ENCODE data around the gene CHSY1. TPM values are rescaled to one million over a fixed set of nuclear protein-coding genes. Genes with fewer than 3 reads are reported as not detected.

The CHSY1 gene
- total RNA-seq, 4 donors from 2014 or later: 13.3 to 31.6 (median 19.6) TPM

DNA sequence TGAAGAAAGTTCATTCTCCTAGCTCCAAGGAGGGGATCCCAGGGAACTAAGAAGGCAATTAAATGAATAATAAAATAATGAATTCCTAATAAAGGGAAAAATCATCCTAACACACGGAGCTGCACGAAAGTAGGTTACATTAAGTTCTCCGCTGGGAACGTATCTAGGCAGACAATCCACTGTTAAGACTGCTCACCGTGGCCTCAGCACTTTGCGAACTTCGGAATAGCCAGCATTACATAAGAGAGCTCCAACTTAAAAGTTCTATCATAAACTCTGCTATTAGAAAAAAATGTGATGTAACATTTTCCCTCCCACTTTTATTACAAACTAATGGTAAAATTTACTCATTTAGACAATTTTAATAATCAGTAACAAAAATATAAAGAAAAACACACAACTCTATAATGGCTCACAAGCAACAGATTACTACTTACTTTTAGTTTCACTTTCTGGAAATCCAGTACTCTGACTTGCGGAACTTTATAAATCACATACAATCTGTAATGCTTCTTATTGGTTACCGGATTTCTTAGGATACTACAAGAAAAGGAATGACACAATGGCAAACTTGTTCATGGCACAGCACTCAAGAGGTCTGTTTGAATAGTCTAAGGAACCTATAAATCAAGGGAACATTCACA is 34.7 kb upstream of the CHSY1 start:
- no peak for TF ChIP-seq POLR2A (IDR thresholded peaks at IDR 0.05; ENCODE audit: low read depth)
- TF ChIP-seq EP300 (IDR thresholded peaks at IDR 0.05): no peak
- TF ChIP-seq, protein P1, sequence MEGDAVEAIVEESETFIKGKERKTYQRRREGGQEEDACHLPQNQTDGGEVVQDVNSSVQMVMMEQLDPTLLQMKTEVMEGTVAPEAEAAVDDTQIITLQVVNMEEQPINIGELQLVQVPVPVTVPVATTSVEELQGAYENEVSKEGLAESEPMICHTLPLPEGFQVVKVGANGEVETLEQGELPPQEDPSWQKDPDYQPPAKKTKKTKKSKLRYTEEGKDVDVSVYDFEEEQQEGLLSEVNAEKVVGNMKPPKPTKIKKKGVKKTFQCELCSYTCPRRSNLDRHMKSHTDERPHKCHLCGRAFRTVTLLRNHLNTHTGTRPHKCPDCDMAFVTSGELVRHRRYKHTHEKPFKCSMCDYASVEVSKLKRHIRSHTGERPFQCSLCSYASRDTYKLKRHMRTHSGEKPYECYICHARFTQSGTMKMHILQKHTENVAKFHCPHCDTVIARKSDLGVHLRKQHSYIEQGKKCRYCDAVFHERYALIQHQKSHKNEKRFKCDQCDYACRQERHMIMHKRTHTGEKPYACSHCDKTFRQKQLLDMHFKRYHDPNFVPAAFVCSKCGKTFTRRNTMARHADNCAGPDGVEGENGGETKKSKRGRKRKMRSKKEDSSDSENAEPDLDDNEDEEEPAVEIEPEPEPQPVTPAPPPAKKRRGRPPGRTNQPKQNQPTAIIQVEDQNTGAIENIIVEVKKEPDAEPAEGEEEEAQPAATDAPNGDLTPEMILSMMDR (IDR thresholded peaks at IDR 0.05): no peak
- no peak for TF ChIP-seq POLR2AphosphoS5 (IDR thresholded peaks at IDR 0.05)
- intact Hi-C loops (cut with DNase I): no loop called here
- no peak overlapping the region for H3K4me3 ChIP-seq
- no peak overlapping the region for H3K27ac ChIP-seq (replicated peaks in 1 of 4)
- H3K36me3 ChIP-seq: peaks cover 47 to 91% (median 68%) of the 10 kb centered on the region in 4 donors
- peaks cover 0 to 15% (median 9%) of the 10 kb centered on the region in 4 donors for H3K4me1 ChIP-seq
- no peaks in the 10 kb centered on the region for H3K9me3 ChIP-seq
- 92% methylated on average over 9 of the region's 9 CpGs for WGBS
- no peak for DNase-seq (ENCODE audit: extremely low spot score)
- no peaks in the 10 kb centered on the region for H3K27me3 ChIP-seq

DNA sequence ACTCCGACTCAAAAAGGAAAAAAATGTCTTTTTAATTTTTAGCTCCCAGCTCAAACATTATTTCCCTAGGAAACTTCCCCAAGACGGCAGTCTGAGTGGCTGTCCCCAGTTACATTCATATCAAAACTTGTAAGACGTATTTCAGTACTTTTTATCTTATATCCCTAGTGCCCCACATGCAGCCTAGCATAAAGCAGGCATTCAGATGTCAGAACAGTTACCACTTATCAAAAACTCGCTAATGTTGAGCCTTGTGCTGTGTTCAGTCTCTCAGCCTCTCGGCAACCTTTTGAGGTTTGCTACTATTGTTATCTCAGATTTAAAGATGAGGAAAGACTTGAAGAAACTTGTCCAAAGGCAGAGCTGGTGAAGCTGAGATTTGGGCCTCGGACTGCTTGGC is 32.1 kb upstream of the CHSY1 start:
- intact Hi-C loops (cut with DNase I): no loop called here
- 91% methylated on average over 6 of the region's 6 CpGs for WGBS

GRCh38 chr15:101280007-101280406 is 28.2 kb upstream of the CHSY1 start:
- intact Hi-C loops (cut with DNase I): no loop called here
- Histone ChIP-seq H3K27me3 (no peaks in the 10 kb centered on the region), H3K36me3 (peaks cover 42 to 65% (median 55%) of the 10 kb centered on the region in 4 donors), H3K4me1 (peaks cover 8 to 26% (median 23%) of the 10 kb centered on the region in 4 donors), H3K9me3 (no peaks in the 10 kb centered on the region), H3K4me3 (no peak overlapping the region), H3K27ac (replicated peaks in 1 of 4) (no peak overlapping the region)
- WGBS: 90% methylated on average over 2 of the region's 2 CpGs
- DNase-seq (ENCODE audit: extremely low spot score): no peak
- no peak for TF ChIP-seq POLR2A (IDR thresholded peaks at IDR 0.05; ENCODE audit: low read depth)
- TF ChIP-seq, protein P1 (IDR thresholded peaks at IDR 0.05): no peak
- TF ChIP-seq EP300 (IDR thresholded peaks at IDR 0.05): no peak
- no peak for TF ChIP-seq POLR2AphosphoS5 (IDR thresholded peaks at IDR 0.05)

More for the DNA sequence above, 32.1 kb upstream of the CHSY1 start:
- Histone ChIP-seq H3K27ac (replicated peaks in 1 of 4) (no peak overlapping the region), H3K27me3 (no peaks in the 10 kb centered on the region), H3K4me3 (no peak overlapping the region), H3K9me3 (no peaks in the 10 kb centered on the region), H3K4me1 (peaks cover 0 to 11% (median 6%) of the 10 kb centered on the region in 4 donors), H3K36me3 (peaks cover 56 to 97% (median 81%) of the 10 kb centered on the region in 4 donors)
- DNase-seq (ENCODE audit: extremely low spot score): no peak
- no peak for TF ChIP-seq EP300 (IDR thresholded peaks at IDR 0.05)
- TF ChIP-seq, protein P1 (IDR thresholded peaks at IDR 0.05): no peak
- no peak for TF ChIP-seq POLR2AphosphoS5 (IDR thresholded peaks at IDR 0.05)
- TF ChIP-seq POLR2A (IDR thresholded peaks at IDR 0.05; ENCODE audit: low read depth): no peak

- H3K4me1 ChIP-seq: peaks cover 11 to 26% (median 23%) of the 10 kb centered on the region in 4 donors
- peak overlapping the region; percentile 79 to 92 (median 88) for H3K4me3 ChIP-seq
- no peak for DNase-seq (ENCODE audit: extremely low spot score)
- intact Hi-C loops (cut with DNase I): no loop called here
- H3K27ac ChIP-seq (replicated peaks in 1 of 4): peak overlapping the region; percentile 87 to 95 (median 92)
- H3K36me3 ChIP-seq: peaks cover 42 to 65% (median 55%) of the 10 kb centered on the region in 4 donors
- TF ChIP-seq POLR2A (IDR thresholded peaks at IDR 0.05; ENCODE audit: low read depth): no peak
- no peak for TF ChIP-seq POLR2AphosphoS5 (IDR thresholded peaks at IDR 0.05)
- no peak for TF ChIP-seq EP300 (IDR thresholded peaks at IDR 0.05)
- TF ChIP-seq, protein P1 (IDR thresholded peaks at IDR 0.05): no peak
- no peaks in the 10 kb centered on the region for H3K9me3 ChIP-seq
- H3K27me3 ChIP-seq: no peaks in the 10 kb centered on the region
- WGBS: 82% methylated on average over 12 of the region's 12 CpGs
Observed at GRCh38 chr15:101277943-101278564, 26.2 kb upstream of the CHSY1 start.
